PC-3 (cell line): ENCODE results near the gene SLC48A1. TPM values are rescaled to one million over a fixed set of nuclear protein-coding genes. Genes with fewer than 3 reads are reported as not detected.

Experiments
- ATAC-seq: fragments of 200-7000 bp; cut with Tn5 transposase; 2 replicates; pipeline ENCODE4 v1.9.1; 2020; ENCODE audit warnings: mild to moderate bottlenecking, moderate library complexity
- BruUV-seq: library from RNA; stranded (reverse); fragments of 400-500 nt; replicated peaks from 2 replicates; lab custom pipeline; 2021; lab: Mats Ljungman, UMichigan
- CTCF ChIA-PET: fragments of 300-600 bp; sonication (Branson Sonifier 250); formaldehyde crosslinking; loops from one replicate; lab custom pipeline; 2022; ENCODE audit warnings: antibody characterized with exemption; lab: Charles Lee
- POLR2A ChIA-PET: fragments of 300-600 bp; sonication (Branson Sonifier 250); formaldehyde crosslinking; loops from one replicate; lab custom pipeline; 2022; ENCODE audit warnings: antibody characterized with exemption; ENCODE audit not compliant: unreplicated experiment; lab: Charles Lee
- DNase-seq: peaks from one replicate; pipeline ENCODE4 v3.0.0-alpha.2; 2015
- H2AFZ ChIP-seq: fragments of 300-600 bp; sonication (generic); 2 replicates; pipeline ENCODE4 v1.6.0; 2016; ENCODE audit warnings: antibody characterized with exemption, low read length
- H3F3A ChIP-seq: fragments of 300-600 bp; sonication (generic); one replicate; pipeline ENCODE4 v1.6.0; 2017; ENCODE audit warnings: antibody characterized with exemption, low read length, control low read depth, mild to moderate bottlenecking; ENCODE audit not compliant: unreplicated experiment
- H3K27ac ChIP-seq: fragments of 300-600 bp; sonication (generic); 2 replicates; pipeline ENCODE4 v1.5.1; 2016; ENCODE audit warnings: mild to moderate bottlenecking, low read length
- H3K27me3 ChIP-seq: fragments of 300-600 bp; sonication (generic); 2 replicates; pipeline ENCODE4 v1.6.1; 2016; ENCODE audit warnings: low read length, mixed read lengths
- H3K36me3 ChIP-seq: fragments of 300-600 bp; sonication (generic); 2 replicates; pipeline ENCODE4 v1.6.1; 2016; ENCODE audit warnings: low read depth, mixed run types, low read length, mixed read lengths
- H3K4me1 ChIP-seq: fragments of 300-600 bp; sonication (generic); 2 replicates; pipeline ENCODE4 v1.5.1; 2016; ENCODE audit warnings: low read length; ENCODE audit not compliant: insufficient read depth
- H3K4me2 ChIP-seq: fragments of 300-600 bp; sonication (generic); 2 replicates; pipeline ENCODE4 v1.6.0; 2016; ENCODE audit warnings: low read length
- H3K4me3 ChIP-seq: fragments of 300-600 bp; sonication (generic); 2 replicates; pipeline ENCODE4 v1.5.1; 2016; ENCODE audit warnings: mild to moderate bottlenecking, low read length, mixed read lengths
- H3K79me2 ChIP-seq: fragments of 300-600 bp; sonication (generic); 2 replicates; pipeline ENCODE4 v1.6.1; 2017; ENCODE audit warnings: low read length, mixed read lengths
- H3K9ac ChIP-seq: fragments of 300-600 bp; sonication (generic); 2 replicates; pipeline ENCODE4 v1.6.0; 2016; ENCODE audit warnings: mild to moderate bottlenecking, low read length
- H3K9me2 ChIP-seq: fragments of 300-600 bp; sonication (generic); replicated peaks from 2 replicates; pipeline ENCODE4 v1.6.1; 2016; ENCODE audit warnings: mixed run types, low read length, mixed read lengths
- H3K9me3 ChIP-seq: fragments of 300-600 bp; sonication (generic); 2 replicates; pipeline ENCODE4 v1.6.1; 2016; ENCODE audit warnings: low read length, mixed read lengths
- H4K20me1 ChIP-seq: fragments of 300-600 bp; sonication (generic); 2 replicates; pipeline ENCODE4 v1.6.1; 2016; ENCODE audit warnings: low read length, mixed read lengths
- EZH2 ChIP-seq: fragments of 300-600 bp; sonication (generic); IDR thresholded peaks from one replicate; pipeline ENCODE4 v1.6.1; 2017; ENCODE audit warnings: antibody characterized with exemption, mild to moderate bottlenecking, low read length; ENCODE audit not compliant: unreplicated experiment
- EZH2phosphoT487 ChIP-seq: fragments of 300-600 bp; sonication (generic); IDR thresholded peaks from 2 replicates; pipeline ENCODE4 v1.6.1; 2018; ENCODE audit warnings: mild to moderate bottlenecking, antibody characterized with exemption, low read length, borderline replicate concordance
- intact Hi-C: fragments of 100-400 bp; cut with micrococcal nuclease; formaldehyde crosslinking; loops from 2 replicates; pipeline ENCODE4 v1.9.0; 2023
- total RNA-seq: library from RNA; depleted of rRNA; stranded (reverse); fragments of >200 nt; gene quantifications from 2 replicates; pipeline ENCODE4 v1.2.3, GENCODE V29; 2014
- TF ChIP-seq, protein P1 (sequence below): fragments of 300-600 bp; sonication (generic); conservative IDR thresholded peaks from 2 replicates; pipeline ENCODE4 v1.5.1; 2017; ENCODE audit warnings: antibody characterized with exemption, low read depth, mild to moderate bottlenecking, low read length

SLC48A1 gene
- total RNA-seq, 1 experiment from 2014 or later = 21.4 TPM

DNA sequence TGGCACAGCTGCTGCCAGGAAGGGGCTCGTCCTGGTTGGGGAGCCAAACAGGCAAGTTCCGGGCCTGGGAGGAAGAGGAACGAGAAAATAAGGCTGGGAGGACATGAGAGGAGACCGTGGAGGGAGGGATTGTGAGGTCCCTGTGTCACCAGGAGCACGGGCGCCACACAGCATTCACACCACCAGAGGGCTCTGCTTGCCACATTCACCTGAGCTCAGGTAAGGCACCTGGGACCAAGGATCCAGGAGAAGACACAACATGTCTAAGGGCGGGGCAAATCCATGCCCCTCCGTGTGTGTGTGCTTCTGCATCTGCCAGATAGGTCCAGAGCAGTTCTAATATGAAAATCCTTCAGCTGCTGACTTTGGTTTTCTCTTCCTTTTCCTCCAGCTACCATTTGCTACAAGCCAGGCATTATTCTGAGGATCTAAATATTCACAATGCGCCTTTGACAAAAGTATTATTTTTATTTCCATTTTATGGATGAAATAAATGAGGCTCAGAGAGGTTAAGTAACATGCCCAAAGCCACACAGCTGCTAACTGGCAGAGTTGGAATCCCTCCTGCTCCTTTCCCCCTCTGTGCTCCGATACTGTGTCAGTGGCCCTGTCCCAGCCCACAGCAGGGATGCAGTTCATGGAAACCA lies 28.9 kb upstream of the SLC48A1 start:
- Histone ChIP-seq H3K27me3 (no peaks in the 10 kb centered on the region), H3K27ac (no peak overlapping the region), H4K20me1 (no peaks in the 10 kb centered on the region), H2AFZ (no peak overlapping the region), H3K79me2 (no peaks in the 10 kb centered on the region), H3K4me2 (no peak overlapping the region), H3K4me3 (no peak overlapping the region), H3K9me3 (no peaks in the 10 kb centered on the region), H3K9ac (no peak overlapping the region), H3K36me3 (no peaks in the 10 kb centered on the region), H3K9me2 (no peaks in the 10 kb centered on the region), H3K4me1 (peaks cover 13% of the 10 kb centered on the region; the same call in 1 of the 2 replicates), H3F3A (no peaks in the 10 kb centered on the region)
- ChIA-PET CTCF (interaction anchor here (0.6 to 3.1 kb wide), 8 partner anchors 9 to 94 kb away, joined by 3 to 16 read pairs (median 6); partner anchors contain the start of genes RAPGEF3 and SLC48A1), POLR2A (no interaction called here)
- no TSS peak for BruUV-seq
- no peak for TF ChIP-seq EZH2
- TF ChIP-seq, protein P1, sequence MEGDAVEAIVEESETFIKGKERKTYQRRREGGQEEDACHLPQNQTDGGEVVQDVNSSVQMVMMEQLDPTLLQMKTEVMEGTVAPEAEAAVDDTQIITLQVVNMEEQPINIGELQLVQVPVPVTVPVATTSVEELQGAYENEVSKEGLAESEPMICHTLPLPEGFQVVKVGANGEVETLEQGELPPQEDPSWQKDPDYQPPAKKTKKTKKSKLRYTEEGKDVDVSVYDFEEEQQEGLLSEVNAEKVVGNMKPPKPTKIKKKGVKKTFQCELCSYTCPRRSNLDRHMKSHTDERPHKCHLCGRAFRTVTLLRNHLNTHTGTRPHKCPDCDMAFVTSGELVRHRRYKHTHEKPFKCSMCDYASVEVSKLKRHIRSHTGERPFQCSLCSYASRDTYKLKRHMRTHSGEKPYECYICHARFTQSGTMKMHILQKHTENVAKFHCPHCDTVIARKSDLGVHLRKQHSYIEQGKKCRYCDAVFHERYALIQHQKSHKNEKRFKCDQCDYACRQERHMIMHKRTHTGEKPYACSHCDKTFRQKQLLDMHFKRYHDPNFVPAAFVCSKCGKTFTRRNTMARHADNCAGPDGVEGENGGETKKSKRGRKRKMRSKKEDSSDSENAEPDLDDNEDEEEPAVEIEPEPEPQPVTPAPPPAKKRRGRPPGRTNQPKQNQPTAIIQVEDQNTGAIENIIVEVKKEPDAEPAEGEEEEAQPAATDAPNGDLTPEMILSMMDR = peak; percentile 90
- ATAC-seq = peak; percentile 86
- peak; percentile 85 for DNase-seq
- intact Hi-C loops = loop anchor here (1.0 kb wide), 1 partner anchor 23 kb away; no protein-coding TSS in a partner anchor

DNA sequence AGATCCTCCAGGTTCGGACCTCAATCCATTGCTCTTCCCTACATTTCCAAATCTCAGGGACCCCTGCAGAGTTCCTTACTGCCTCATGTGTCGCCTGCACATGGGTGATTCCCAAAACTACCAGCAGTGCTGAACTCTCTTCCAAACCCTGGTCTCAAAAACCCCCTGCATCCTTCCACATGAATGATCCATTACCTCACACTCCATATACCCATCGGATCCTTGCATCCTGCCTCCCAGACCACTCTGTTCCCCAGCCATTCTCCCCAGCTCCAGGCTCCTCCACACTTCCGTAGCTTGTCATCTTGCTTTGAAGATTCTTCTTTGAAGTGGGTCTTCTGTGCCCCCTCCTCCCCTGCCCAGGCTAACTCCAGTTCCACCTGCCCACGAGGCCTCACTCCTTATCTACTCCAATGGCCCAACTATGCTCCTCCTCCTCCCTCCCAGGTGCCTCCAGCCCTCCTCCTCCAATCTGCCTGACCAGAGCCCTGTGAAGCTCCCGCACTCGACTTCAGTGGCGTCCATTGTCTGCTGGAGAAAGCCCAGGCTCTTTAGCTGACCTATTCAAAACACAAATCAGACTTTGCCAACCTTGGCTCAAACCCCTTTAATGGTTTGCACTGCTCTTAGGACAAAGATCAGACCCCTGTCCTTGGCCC lies 28.1 kb upstream of the SLC48A1 start:
- no peak for ATAC-seq
- Histone ChIP-seq H3K9me3 (no peaks in the 10 kb centered on the region), H3K27ac (no peak overlapping the region), H3K79me2 (no peaks in the 10 kb centered on the region), H3K27me3 (no peaks in the 10 kb centered on the region), H3K9ac (no peak overlapping the region), H3K4me2 (no peak overlapping the region), H3K4me3 (no peak overlapping the region), H4K20me1 (no peaks in the 10 kb centered on the region), H3F3A (no peaks in the 10 kb centered on the region), H3K9me2 (no peaks in the 10 kb centered on the region), H3K4me1 (peaks cover 13% of the 10 kb centered on the region; the same call in 1 of the 2 replicates), H3K36me3 (no peaks in the 10 kb centered on the region), H2AFZ (no peak overlapping the region)
- DNase-seq = no peak
- POLR2A ChIA-PET = no interaction called here
- no peak for TF ChIP-seq EZH2phosphoT487
- TF ChIP-seq EZH2 = no peak
- TF ChIP-seq, protein P1 = no peak
- no TSS peak for BruUV-seq
- CTCF ChIA-PET = interaction anchor here (0.6 to 3.1 kb wide), 4 partner anchors 14 to 93 kb away, joined by 6 to 16 read pairs (median 14); partner anchors contain the start of gene RAPGEF3
- intact Hi-C loops = loop anchor here (1.0 kb wide), 1 partner anchor 22 kb away; no protein-coding TSS in a partner anchor
